ENCODE data around the gene ESR2.

Gene ESR2

DNA sequence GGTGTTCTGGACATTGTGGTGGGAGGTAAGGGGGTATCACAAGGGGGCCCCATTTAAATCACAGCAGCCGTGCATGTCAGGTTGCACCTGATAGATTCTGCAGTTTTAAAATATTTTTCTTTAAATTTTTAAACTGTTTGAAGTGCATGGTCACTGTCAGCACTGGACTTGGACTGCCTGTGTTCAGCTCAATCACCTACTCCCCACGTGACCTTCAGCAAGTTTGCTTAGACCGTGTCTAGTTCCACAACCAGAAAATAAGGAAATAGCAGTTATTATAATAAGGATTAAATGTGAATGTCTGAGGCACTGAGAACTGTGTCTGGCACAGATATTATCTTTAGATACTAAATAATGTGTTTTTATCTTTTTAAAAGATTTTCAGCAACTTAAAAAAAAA lies 64.7 kb downstream of the ESR2 start:
- Histone ChIP-seq H3K27me3 (ENCODE audit: low read length) (no peaks in the 10 kb centered on the region), H4K20me1 (ENCODE audit: low read depth, low read length) (no peaks in the 10 kb centered on the region), H3K36me3 (ENCODE audit: low read length) (peaks cover 34% of the 10 kb centered on the region), H3K9ac (ENCODE audit: low read length) (no peak overlapping the region), H3K27ac (ENCODE audit: low read depth, low read length) (no peak overlapping the region), H3F3A (ENCODE audit: insufficient read depth) (peaks cover 53% of the 10 kb centered on the region), H3K4me3 (ENCODE audit: insufficient read depth, low read length, poor library complexity, severe bottlenecking) (no peak overlapping the region), H3K9me2 (replicated peaks; ENCODE audit: insufficient read depth, low read length) (no peaks in the 10 kb centered on the region), H2AFZ (ENCODE audit: low read depth, low read length, severe bottlenecking) (no peak overlapping the region), H3K4me2 (ENCODE audit: low read depth, low read length, poor library complexity, severe bottlenecking) (no peak overlapping the region), H3K79me2 (ENCODE audit: insufficient read depth, low read length) (peaks cover 42% of the 10 kb centered on the region), H3K9me3 (ENCODE audit: insufficient read depth, low read length) (no peaks in the 10 kb centered on the region)
- no peak for TF ChIP-seq EZH2phosphoT487 (conservative IDR thresholded peaks at IDR 0.05; ENCODE audit: low read length)
- TF ChIP-seq, protein P1, sequence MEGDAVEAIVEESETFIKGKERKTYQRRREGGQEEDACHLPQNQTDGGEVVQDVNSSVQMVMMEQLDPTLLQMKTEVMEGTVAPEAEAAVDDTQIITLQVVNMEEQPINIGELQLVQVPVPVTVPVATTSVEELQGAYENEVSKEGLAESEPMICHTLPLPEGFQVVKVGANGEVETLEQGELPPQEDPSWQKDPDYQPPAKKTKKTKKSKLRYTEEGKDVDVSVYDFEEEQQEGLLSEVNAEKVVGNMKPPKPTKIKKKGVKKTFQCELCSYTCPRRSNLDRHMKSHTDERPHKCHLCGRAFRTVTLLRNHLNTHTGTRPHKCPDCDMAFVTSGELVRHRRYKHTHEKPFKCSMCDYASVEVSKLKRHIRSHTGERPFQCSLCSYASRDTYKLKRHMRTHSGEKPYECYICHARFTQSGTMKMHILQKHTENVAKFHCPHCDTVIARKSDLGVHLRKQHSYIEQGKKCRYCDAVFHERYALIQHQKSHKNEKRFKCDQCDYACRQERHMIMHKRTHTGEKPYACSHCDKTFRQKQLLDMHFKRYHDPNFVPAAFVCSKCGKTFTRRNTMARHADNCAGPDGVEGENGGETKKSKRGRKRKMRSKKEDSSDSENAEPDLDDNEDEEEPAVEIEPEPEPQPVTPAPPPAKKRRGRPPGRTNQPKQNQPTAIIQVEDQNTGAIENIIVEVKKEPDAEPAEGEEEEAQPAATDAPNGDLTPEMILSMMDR (IDR thresholded peaks at IDR 0.05; ENCODE audit: insufficient read depth, low read length, poor library complexity, severe bottlenecking): no peak

DNA sequence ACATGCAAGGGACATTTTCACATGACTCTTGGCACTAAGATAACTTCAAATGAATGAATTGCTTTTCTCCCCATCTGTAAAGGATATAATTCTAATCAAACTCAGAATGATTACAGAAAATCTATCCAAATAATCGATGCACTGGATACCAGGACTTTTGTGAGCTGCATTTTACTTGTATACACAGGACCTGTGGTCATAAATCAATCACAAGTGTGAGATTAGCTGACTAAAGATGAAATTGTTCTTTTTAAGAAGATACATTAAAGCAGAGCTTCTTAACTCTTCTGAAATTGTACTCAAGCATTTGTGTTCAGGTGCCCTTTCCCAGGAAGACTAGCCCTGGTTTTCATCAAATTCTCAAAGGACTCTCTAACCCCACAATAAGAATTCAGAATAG lies 66.3 kb downstream of the ESR2 start:
- Histone ChIP-seq H3K79me2 (ENCODE audit: insufficient read depth, low read length) (peaks cover 27% of the 10 kb centered on the region), H3F3A (ENCODE audit: insufficient read depth) (peaks cover 45% of the 10 kb centered on the region), H3K9ac (ENCODE audit: low read length) (no peak overlapping the region), H3K27me3 (ENCODE audit: low read length) (no peaks in the 10 kb centered on the region), H2AFZ (ENCODE audit: low read depth, low read length, severe bottlenecking) (no peak overlapping the region), H3K27ac (ENCODE audit: low read depth, low read length) (no peak overlapping the region), H4K20me1 (ENCODE audit: low read depth, low read length) (no peaks in the 10 kb centered on the region), H3K4me3 (ENCODE audit: insufficient read depth, low read length, poor library complexity, severe bottlenecking) (no peak overlapping the region), H3K4me2 (ENCODE audit: low read depth, low read length, poor library complexity, severe bottlenecking) (no peak overlapping the region), H3K36me3 (ENCODE audit: low read length) (peaks cover 40% of the 10 kb centered on the region), H3K9me2 (replicated peaks; ENCODE audit: insufficient read depth, low read length) (no peaks in the 10 kb centered on the region), H3K9me3 (ENCODE audit: insufficient read depth, low read length) (no peaks in the 10 kb centered on the region)
- TF ChIP-seq, protein P1 (IDR thresholded peaks at IDR 0.05; ENCODE audit: insufficient read depth, low read length, poor library complexity, severe bottlenecking): no peak
- no peak for TF ChIP-seq EZH2phosphoT487 (conservative IDR thresholded peaks at IDR 0.05; ENCODE audit: low read length)

DNA sequence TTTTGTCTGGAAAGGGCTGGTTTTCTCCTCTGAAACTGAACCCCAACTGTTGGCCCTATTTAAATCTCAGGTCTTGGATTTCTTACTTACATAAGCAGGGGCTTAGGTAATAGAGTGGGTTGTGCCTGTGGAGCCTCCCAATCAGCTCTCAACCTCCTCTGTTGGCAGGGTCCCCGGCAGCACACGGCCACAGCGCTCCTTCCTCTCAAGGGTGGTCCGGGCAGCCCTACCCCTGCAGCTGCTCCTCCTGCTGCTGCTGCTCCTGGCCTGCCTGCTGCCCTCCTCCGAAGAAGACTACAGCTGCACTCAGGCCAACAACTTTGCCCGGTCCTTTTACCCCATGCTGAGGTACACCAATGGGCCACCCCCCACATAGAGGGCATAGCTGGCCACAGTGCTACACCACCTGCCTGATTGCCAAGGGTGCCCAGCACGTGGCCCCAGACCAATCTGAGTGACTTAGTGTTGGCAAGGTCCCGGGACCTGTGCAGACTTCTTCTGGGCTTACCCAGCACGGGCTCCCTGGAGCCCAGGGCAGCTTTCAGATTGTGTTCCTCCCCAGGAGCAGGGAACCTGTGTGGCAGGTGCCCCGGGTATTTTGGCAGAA lies 68.9 kb downstream of the ESR2 start:
- Histone ChIP-seq H3K9me2 (replicated peaks; ENCODE audit: insufficient read depth, low read length) (no peaks in the 10 kb centered on the region), H3K9ac (ENCODE audit: low read length) (no peak overlapping the region), H3K9me3 (ENCODE audit: insufficient read depth, low read length) (no peaks in the 10 kb centered on the region), H3K4me3 (ENCODE audit: insufficient read depth, low read length, poor library complexity, severe bottlenecking) (no peak overlapping the region), H3K27ac (ENCODE audit: low read depth, low read length) (no peak overlapping the region), H3K79me2 (ENCODE audit: insufficient read depth, low read length) (peaks cover 9% of the 10 kb centered on the region; the same call in 1 of the 2 replicates), H3F3A (ENCODE audit: insufficient read depth) (peaks cover 24% of the 10 kb centered on the region), H3K36me3 (ENCODE audit: low read length) (peaks cover 47% of the 10 kb centered on the region), H3K4me2 (ENCODE audit: low read depth, low read length, poor library complexity, severe bottlenecking) (no peak overlapping the region), H3K27me3 (ENCODE audit: low read length) (no peaks in the 10 kb centered on the region), H4K20me1 (ENCODE audit: low read depth, low read length) (no peaks in the 10 kb centered on the region), H2AFZ (ENCODE audit: low read depth, low read length, severe bottlenecking) (no peak overlapping the region)
- no peak for TF ChIP-seq EZH2phosphoT487 (conservative IDR thresholded peaks at IDR 0.05; ENCODE audit: low read length)
- TF ChIP-seq, protein P1 (IDR thresholded peaks at IDR 0.05; ENCODE audit: insufficient read depth, low read length, poor library complexity, severe bottlenecking): no peak

Measured in SU-DHL-6 (cell line).